Tibial nerve (tissue), 3 donors: ENCODE results near the gene LRRTM4.

Experiments used
- CTCF ChIP-seq, 5 experiments: fragments of 200-600 bp in 3 of 5; fragments of 450-650 bp in 2 of 5; sonication (generic) in 3 of 5; IDR thresholded peaks; one replicate each; pipeline ENCODE4 v1.5.1; 2016 to 2019; ENCODE audit warnings: antibody characterized with exemption in 5 of 5, mild to moderate bottlenecking in 3 of 5, moderate library complexity in 2 of 5
- POLR2A ChIP-seq, 2 donors: fragments of 450-650 bp; IDR thresholded peaks; one replicate each; pipeline ENCODE4 v1.6.1; 2017; ENCODE audit warnings: antibody characterized with exemption in 2 of 2, mild to moderate bottlenecking in 2 of 2, moderate library complexity in 2 of 2

GRCh38 chr2:76998152-76998551 lies 524.0 kb downstream of the LRRTM4 start:
- TF ChIP-seq CTCF (IDR thresholded peaks at IDR 0.05) (no peak), POLR2A (IDR thresholded peaks at IDR 0.05) (no peak)
